ENCODE measurements around the gene MOB3B. TPM values are rescaled to one million over a fixed set of nuclear protein-coding genes. Genes with fewer than 3 reads are reported as not detected.

Gene MOB3B
- total and polyA plus RNA-seq, 2 of the 13 experiments (the other 11 are each of a cell fraction or from before 2014, with no cell fraction given): 0.03 to 0.09 TPM

GRCh38 chr9:27308691-27309390, 220.8 kb downstream of the MOB3B start (continued):
- TF ChIP-seq PRDM15 (CRISPR knock-in tag; IDR thresholded peaks at IDR 0.05) (no peak), HMGA1 (CRISPR knock-in tag; conservative IDR thresholded peaks at IDR 0.05) (no peak), ZNF557 (CRISPR knock-in tag; IDR thresholded peaks at IDR 0.05) (no peak)

GRCh38 chr9:27304521-27304920, 225.1 kb downstream of the MOB3B start:
- CTCF ChIA-PET (ENCODE audit: low intra/inter-chr PET ratio, low total read pairs): no interaction called here
- BruUV-seq (replicated peaks): no TSS peak
- TF ChIP-seq KAT8 (CRISPR knock-in tag; IDR thresholded peaks at IDR 0.05): no peak
- no peak for TF ChIP-seq SRY (CRISPR knock-in tag; IDR thresholded peaks at IDR 0.05)
- TF ChIP-seq TFE3 (CRISPR knock-in tag; IDR thresholded peaks at IDR 0.05): no peak
- no peak for TF ChIP-seq ZNF234 (CRISPR knock-in tag; conservative IDR thresholded peaks at IDR 0.05)
- no peak for TF ChIP-seq MXD3 (CRISPR knock-in tag; IDR thresholded peaks at IDR 0.05)
- TF ChIP-seq ZNF576 (CRISPR knock-in tag; IDR thresholded peaks at IDR 0.05): no peak
- no peak for TF ChIP-seq ZNF644 (CRISPR knock-in tag; IDR thresholded peaks at IDR 0.05; ENCODE audit: low read depth)
- TF ChIP-seq LBX2 (CRISPR knock-in tag; IDR thresholded peaks at IDR 0.05; ENCODE audit: borderline replicate concordance): no peak
- no peak for TF ChIP-seq RFX1 (IDR thresholded peaks at IDR 0.05)
- no peak for DNase-seq (ENCODE audit: low spot score)
- H2AFZ ChIP-seq (ENCODE audit: low read length): no peak overlapping the region
- in situ Hi-C loops (cut with HindIII; ENCODE audit: extremely low pct_ligation_motif_present, low pct_unique_long_range_greater_than_20kb): no loop called here
- H3K36me3 ChIP-seq (replicated peaks in 1 of 2; ENCODE audit: control insufficient read depth in 1 of 2, insufficient read depth in 2 of 2, low read length in 2 of 2): no peaks in the 10 kb centered on the region
- intact Hi-C loops (cut with micrococcal nuclease; ENCODE audit: unreplicated experiment): no loop called here
- H4K20me1 ChIP-seq (ENCODE audit: insufficient read depth, low read length): no peaks in the 10 kb centered on the region
- WGBS (ENCODE audit: low lambda C conversion rate): 0% methylated on average over 1 of the region's 1 CpG
- H3K4me1 ChIP-seq (ENCODE audit: insufficient read depth, low read length): no peaks in the 10 kb centered on the region
- no peaks in the 10 kb centered on the region for H3K9me3 ChIP-seq (ENCODE audit: low read length)
- no peaks in the 10 kb centered on the region; a peak in 1 of 5 replicates for H3K27me3 ChIP-seq (ENCODE audit: control insufficient read depth in 1 of 2, insufficient read depth in 2 of 2, low read length in 2 of 2)
- no peaks in the 10 kb centered on the region for H3K79me2 ChIP-seq (ENCODE audit: insufficient read depth, low read length)
- H3K27ac ChIP-seq (ENCODE audit: extremely low read length, insufficient read depth, low read length): no peak overlapping the region
- FAIRE-seq: no peak
- no peak for ATAC-seq
- POLR2A ChIA-PET: no interaction called here
- H3K9ac ChIP-seq (ENCODE audit: insufficient read depth, low read depth, low read length): no peak overlapping the region
- no peak overlapping the region for H3K4me3 ChIP-seq (replicated peaks in 1 of 3; ENCODE audit: insufficient read depth in 1 of 3, low read depth in 2 of 3, low read length in 3 of 3)
- H3K4me2 ChIP-seq (ENCODE audit: low read depth, low read length): no peak overlapping the region

Measured in HepG2 (cell line).